ENCODE measurements around the gene GCC2. TPM values are rescaled to one million over a fixed set of nuclear protein-coding genes. Genes with fewer than 3 reads are reported as not detected.
"Not testable (repeated sequence)": the region's sequence is repeated elsewhere in the genome, so short reads cannot be mapped to it uniquely, and the experiment has no call there.

Gene GCC2
- total RNA-seq, 4 donors from 2014 or later = 36.6 to 57.7 (median 43.0) TPM

GRCh38 chr2:108555572-108555971, 106.6 kb downstream of the GCC2 start:
- no peaks in the 10 kb centered on the region for H3K9me3 ChIP-seq
- no peak for TF ChIP-seq EP300 (IDR thresholded peaks at IDR 0.05)
- TF ChIP-seq CTCF (IDR thresholded peaks at IDR 0.05) = no peak
- no peak for TF ChIP-seq POLR2A (IDR thresholded peaks at IDR 0.05)
- H3K4me3 ChIP-seq = no peak overlapping the region
- 93 to 99% methylated on average over 2 of the region's 2 CpGs for WGBS, 2 donors
- no peaks in the 10 kb centered on the region for H3K36me3 ChIP-seq
- H3K4me1 ChIP-seq = peaks cover 0 to 29% (median 10%) of the 10 kb centered on the region in 4 donors
- no peak for DNase-seq (ENCODE audit: low spot score in 2 of 2)
- no peaks in the 10 kb centered on the region for H3K27me3 ChIP-seq
- no peak overlapping the region for H3K27ac ChIP-seq

GRCh38 chr2:108556581-108556980, 107.6 kb downstream of the GCC2 start:
- 55 to 67% methylated on average over 2 of the region's 2 CpGs for WGBS, 2 donors
- not testable (repeated sequence) for H3K9me3 ChIP-seq; DNase-seq (ENCODE audit: low spot score in 2 of 2); H3K4me3 ChIP-seq; H3K27ac ChIP-seq; H3K36me3 ChIP-seq; H3K27me3 ChIP-seq
- peaks cover 0 to 34% (median 10%) of the 10 kb centered on the region in 4 donors for H3K4me1 ChIP-seq

Small RNA genes within 50 kb of the gene (small RNA-seq; reads per million reads assigned to genes)
- not detected for gene SMIM12P1

Other genes starting within 250 kb of the GCC2 start
- not detected for gene SULT1C3, start 209.2 kb upstream of the GCC2 start, total RNA-seq
- 1 to 10 TPM in 2 of 4 donors, not detected in 2; 1.3 to 2.0 TPM for gene SULT1C2, start 160.3 kb upstream of the GCC2 start, total RNA-seq
- gene SULT1C4, start 71.3 kb upstream of the GCC2 start, total RNA-seq = 1 to 10 TPM; 1.7 to 5.7 (median 3.1) TPM
- 10 to 100 TPM; 33.7 to 86.3 (median 49.2) TPM for gene LIMS1, start 85.3 kb downstream of the GCC2 start, total RNA-seq

All from tibial nerve (tissue), 4 donors.